Activated CD8-positive, alpha-beta memory T cell treated with anti-CD3 and anti-CD28 coated beads for 36 hours (primary cell): ENCODE data around the gene RBL2. TPM values are rescaled to one million over a fixed set of nuclear protein-coding genes. Genes with fewer than 3 reads are reported as not detected.

Experiments
- CTCF ChIA-PET: fragments of 350-600 bp; sonication (Branson Sonifier 250); formaldehyde crosslinking; loops from one replicate; lab custom pipeline; 2021; ENCODE audit warnings: antibody characterized with exemption; lab: Charles Lee
- POLR2A ChIA-PET: fragments of 350-600 bp; sonication (Branson Sonifier 250); formaldehyde crosslinking; loops from one replicate; lab custom pipeline; 2021; ENCODE audit warnings: antibody characterized with exemption; lab: Charles Lee
- total RNA-seq, 2 experiments: library from RNA; stranded (reverse); gene quantifications; one replicate each; pipeline ENCODE4 v1.2.3, GENCODE V29; 2021

Gene RBL2
- total RNA-seq, 2 experiments from 2014 or later, result 47.0 to 49.6 TPM

GRCh38 chr16:53495325-53495724 lies 61.1 kb downstream of the RBL2 start:
- POLR2A ChIA-PET, result no interaction called here
- CTCF ChIA-PET, result interaction anchor here (0.9 to 1.1 kb wide), 2 partner anchors 15 kb away, joined by 3 to 5 read pairs; no protein-coding TSS in a partner anchor

- ChIA-PET POLR2A (interaction anchor here (0.5 to 1.8 kb wide), 3 partner anchors 42 to 123 kb away, joined by 3 to 9 read pairs (median 6); no protein-coding TSS in a partner anchor), CTCF (interaction anchor here (1.2 kb wide), 1 partner anchor 32 kb away, joined by 3 read pairs; no protein-coding TSS in a partner anchor)
These were observed 64.7 kb downstream of the RBL2 start for GRCh38 chr16:53498984-53499383.

- CTCF ChIA-PET, result no interaction called here
- POLR2A ChIA-PET, result interaction anchor here (0.8 to 1.6 kb wide), 2 partner anchors 46 to 61 kb away, joined by 4 to 6 read pairs; no protein-coding TSS in a partner anchor
These were observed 67.1 kb downstream of the RBL2 start for GRCh38 chr16:53501216-53501859.

GRCh38 chr16:53502331-53503269 lies 68.3 kb downstream of the RBL2 start, which contains the start of gene AKTIP:
Gene AKTIP, minus strand, starts transcription at chr16:53503209. Its CDS starts 2,950 bp downstream, at chr16:53500259.
- POLR2A ChIA-PET, result interaction anchor here (0.6 to 2.5 kb wide), 6 partner anchors 10 to 397 kb away, joined by 3 to 20 read pairs (median 4); partner anchors contain the start of gene RBL2
- CTCF ChIA-PET, result interaction anchor here (1.3 kb wide), 1 partner anchor 10 kb away, joined by 3 read pairs; no protein-coding TSS in a partner anchor

- ChIA-PET CTCF (interaction anchor here (0.7 kb wide), 1 partner anchor 50 kb away, joined by 3 read pairs; no protein-coding TSS in a partner anchor), POLR2A (interaction anchor here (0.6 to 2.5 kb wide), 5 partner anchors 10 to 398 kb away, joined by 3 to 20 read pairs (median 3); partner anchors contain the start of gene RBL2)
These were observed 69.1 kb downstream of the RBL2 start for GRCh38 chr16:53503270-53503923.

- ChIA-PET CTCF (interaction anchor here (0.7 kb wide), 1 partner anchor 50 kb away, joined by 3 read pairs; no protein-coding TSS in a partner anchor), POLR2A (interaction anchor here (0.5 to 2.5 kb wide), 4 partner anchors 9 to 69 kb away, joined by 3 to 20 read pairs (median 6); partner anchors contain the start of gene RBL2)
These were observed 69.9 kb downstream of the RBL2 start for GRCh38 chr16:53503991-53504663.

GRCh38 chr16:53504665-53505064 lies 70.4 kb downstream of the RBL2 start:
- CTCF ChIA-PET, result interaction anchor here (2.7 kb wide), 1 partner anchor 11 kb away, joined by 6 read pairs; no protein-coding TSS in a partner anchor
- POLR2A ChIA-PET, result interaction anchor here (0.5 kb wide), 1 partner anchor 55 kb away, joined by 10 read pairs; no protein-coding TSS in a partner anchor

GRCh38 chr16:53506254-53506653 lies 72.0 kb downstream of the RBL2 start:
- POLR2A ChIA-PET, result no interaction called here

GRCh38 chr16:53507464-53508179 lies 73.4 kb downstream of the RBL2 start:
- ChIA-PET POLR2A (no interaction called here), CTCF (interaction anchor here (0.6 to 2.7 kb wide), 2 partner anchors 8 to 141 kb away, joined by 3 to 6 read pairs; no protein-coding TSS in a partner anchor)

More at GRCh38 chr16:53506254-53506653, 72.0 kb downstream of the RBL2 start:
- CTCF ChIA-PET, result interaction anchor here (0.6 to 2.7 kb wide), 2 partner anchors 10 to 68 kb away, joined by 3 to 6 read pairs; no protein-coding TSS in a partner anchor

- CTCF ChIA-PET, result interaction anchor here (0.7 to 1.2 kb wide), 4 partner anchors 15 to 145 kb away, joined by 3 to 4 read pairs (median 3); no protein-coding TSS in a partner anchor
- POLR2A ChIA-PET, result no interaction called here
These were observed 75.8 kb downstream of the RBL2 start for GRCh38 chr16:53509906-53510703.

GRCh38 chr16:53510704-53511070 lies 76.4 kb downstream of the RBL2 start:
- ChIA-PET CTCF (interaction anchor here (0.7 to 1.2 kb wide), 4 partner anchors 16 to 145 kb away, joined by 3 to 4 read pairs (median 3); no protein-coding TSS in a partner anchor), POLR2A (no interaction called here)

- POLR2A ChIA-PET, result no interaction called here
- CTCF ChIA-PET, result interaction anchor here (0.6 kb wide), 1 partner anchor 66 kb away, joined by 3 read pairs; no protein-coding TSS in a partner anchor
These were observed 76.8 kb downstream of the RBL2 start for GRCh38 chr16:53511084-53511402.

- CTCF ChIA-PET, result interaction anchor here (0.6 kb wide), 2 partner anchors 32 to 66 kb away, joined by 3 read pairs; no protein-coding TSS in a partner anchor
- POLR2A ChIA-PET, result no interaction called here
These were observed 77.4 kb downstream of the RBL2 start for GRCh38 chr16:53511403-53512280.

GRCh38 chr16:53512795-53513194 lies 78.5 kb downstream of the RBL2 start:
- CTCF ChIA-PET, result interaction anchor here (1.0 kb wide), 1 partner anchor 10 kb away, joined by 3 read pairs; the partner anchor contains the start of gene AKTIP
- POLR2A ChIA-PET, result interaction anchor here (1.1 kb wide), 1 partner anchor 9 kb away, joined by 3 read pairs; the partner anchor contains the start of gene AKTIP

- ChIA-PET POLR2A (no interaction called here), CTCF (interaction anchor here (2.2 kb wide), 1 partner anchor 9 kb away, joined by 6 read pairs; no protein-coding TSS in a partner anchor)
These were observed 81.0 kb downstream of the RBL2 start for GRCh38 chr16:53515259-53515658.
